NCI-H1436 (cell line): ENCODE results near the gene UHRF1.

Source experiments
- DNase-seq: peaks from one replicate; lab custom pipeline; 2025; lab: John Stamatoyannopoulos, UW

The UHRF1 gene

DNA sequence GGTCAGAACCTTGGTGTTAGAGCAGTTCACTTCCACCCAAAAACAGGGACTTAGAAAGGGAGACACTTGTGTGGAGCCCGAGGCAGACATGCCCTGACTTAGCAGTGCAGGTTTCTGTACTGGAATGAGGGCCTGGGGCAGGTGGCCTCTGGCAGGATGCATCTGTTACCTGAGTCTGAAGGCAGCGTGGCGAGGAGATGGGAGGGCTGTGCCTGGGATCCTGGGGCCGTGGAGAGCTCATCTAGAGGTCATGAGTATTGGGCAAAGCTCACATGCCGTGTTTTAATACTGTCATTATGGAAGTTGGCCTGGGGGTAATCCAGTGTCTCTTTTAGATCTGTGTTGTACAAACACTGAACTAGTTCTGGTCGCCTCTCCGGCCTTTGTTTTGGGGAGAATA is 81.0 kb downstream of the UHRF1 start:
- DNase-seq: no peak

- DNase-seq: no peak
Observed at GRCh38 chr19:4991538-4991937, 82.2 kb downstream of the UHRF1 start.

DNA sequence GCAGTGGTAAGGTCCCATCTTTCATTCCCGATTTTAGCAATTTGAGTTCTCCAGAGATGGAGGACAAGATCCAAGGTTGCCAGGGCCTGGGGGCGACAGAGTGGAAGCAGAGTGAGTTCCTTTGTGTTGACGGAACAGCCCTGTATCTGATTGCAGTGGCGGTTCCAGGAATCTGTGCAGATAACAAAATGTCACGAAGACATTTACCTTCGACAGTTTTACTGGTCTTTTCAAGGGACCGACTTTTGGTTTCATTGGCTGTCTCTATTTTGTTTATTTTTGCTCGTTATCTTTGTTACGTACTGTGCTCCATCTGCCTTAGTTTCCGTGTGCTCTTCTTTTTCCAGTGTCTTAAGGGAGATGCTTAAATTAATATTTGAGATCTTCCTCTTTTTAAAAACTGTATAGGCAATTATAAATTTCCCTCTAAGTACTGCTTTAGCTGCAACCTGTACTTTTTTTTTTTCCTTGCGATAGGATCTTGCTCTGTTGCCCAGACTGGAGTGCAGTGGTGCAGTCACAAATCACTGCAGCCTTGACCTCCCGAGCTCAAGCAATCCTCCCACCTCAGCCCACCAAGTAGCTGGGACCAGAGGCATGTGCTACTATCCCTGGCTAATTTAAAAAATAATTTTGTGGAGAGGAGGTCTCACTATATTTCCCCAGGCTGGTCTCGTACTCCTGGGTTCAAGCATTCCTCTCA is 82.8 kb downstream of the UHRF1 start:
- DNase-seq: no peak

DNA sequence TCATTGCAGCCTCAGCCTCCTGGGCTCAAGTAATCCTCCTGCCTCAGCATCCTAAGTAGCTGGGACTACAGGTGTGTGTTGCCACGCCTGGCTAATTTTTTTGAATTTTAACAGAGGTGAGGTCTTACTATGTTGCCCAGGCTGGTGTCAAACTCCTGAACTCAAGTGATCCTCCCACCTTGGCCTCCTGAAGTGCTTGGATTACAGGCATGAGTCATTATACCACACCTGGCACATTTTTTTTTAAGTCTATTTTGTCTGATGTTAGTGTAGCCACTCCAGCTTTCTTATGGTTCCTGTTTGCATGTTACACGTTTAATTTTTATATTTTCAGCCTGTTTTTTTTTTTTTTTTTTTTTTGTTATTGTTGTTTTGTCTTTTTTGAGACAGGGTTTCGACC is 84.4 kb downstream of the UHRF1 start:
- no peak for DNase-seq

- DNase-seq: no peak
Observed at GRCh38 chr19:4996701-4997100, 87.4 kb downstream of the UHRF1 start.

DNA sequence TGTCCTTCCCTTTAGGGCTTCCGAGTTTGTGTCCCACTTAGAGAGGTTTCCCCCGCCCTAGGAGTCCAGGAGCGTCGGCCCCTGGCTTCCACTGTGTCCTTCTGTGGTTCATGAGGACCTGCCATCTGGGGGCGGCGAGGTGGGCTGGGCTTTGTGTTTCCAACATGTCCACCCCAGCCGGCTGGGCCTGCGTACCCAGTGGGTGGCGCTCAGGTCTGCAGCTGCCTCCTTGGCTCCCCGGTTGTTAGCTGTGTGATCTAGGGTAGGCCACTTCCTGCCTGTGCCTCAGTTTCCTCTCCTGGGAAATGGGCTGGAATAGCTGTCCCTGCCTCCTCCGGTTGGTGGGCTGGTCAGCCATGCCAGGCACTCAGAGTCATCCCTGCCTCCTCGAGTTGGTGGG is 88.0 kb downstream of the UHRF1 start:
- no peak for DNase-seq

GRCh38 chr19:5000120-5000611 is 90.9 kb downstream of the UHRF1 start:
- DNase-seq: no peak

DNA sequence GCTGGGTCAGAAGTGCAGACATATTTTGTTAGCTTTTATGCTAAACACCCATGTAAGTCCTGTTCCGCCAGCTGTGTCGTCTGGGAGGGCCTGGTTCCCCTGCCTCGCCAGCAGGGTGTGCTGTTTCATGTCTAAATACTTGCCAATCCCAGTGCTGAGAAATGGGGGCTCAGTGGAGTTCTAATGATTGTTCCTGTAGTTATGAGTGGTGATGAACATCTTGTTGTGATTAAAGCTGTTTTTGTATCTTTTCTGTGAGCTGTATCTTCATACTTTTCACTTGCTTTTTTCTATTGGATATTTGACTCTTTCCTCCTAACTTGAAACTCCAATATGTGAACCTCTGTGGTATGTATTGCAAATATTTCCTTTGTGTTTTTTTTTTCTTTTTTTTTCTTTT is 92.3 kb downstream of the UHRF1 start:
- DNase-seq: no peak

DNA sequence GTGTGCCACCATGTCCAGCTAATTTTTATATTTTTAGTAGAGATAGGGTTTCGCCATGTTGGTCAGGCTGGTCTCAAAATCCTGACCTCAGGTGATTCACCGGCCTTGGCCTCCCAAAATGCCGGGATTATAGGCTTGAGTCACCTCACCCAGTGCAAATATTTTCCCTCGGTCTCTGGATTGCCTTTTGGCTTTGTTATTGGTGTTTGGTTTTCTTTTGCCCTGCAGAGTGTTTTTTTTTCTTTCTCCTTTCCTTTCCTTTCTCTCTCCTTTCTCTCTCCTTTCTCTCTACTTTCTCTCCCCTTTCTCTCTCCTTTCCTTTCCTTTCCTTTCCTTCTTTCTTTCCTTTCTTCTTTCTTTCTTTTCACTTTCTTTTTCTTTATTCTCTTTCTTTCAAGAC is 92.8 kb downstream of the UHRF1 start:
- DNase-seq: no peak

DNA sequence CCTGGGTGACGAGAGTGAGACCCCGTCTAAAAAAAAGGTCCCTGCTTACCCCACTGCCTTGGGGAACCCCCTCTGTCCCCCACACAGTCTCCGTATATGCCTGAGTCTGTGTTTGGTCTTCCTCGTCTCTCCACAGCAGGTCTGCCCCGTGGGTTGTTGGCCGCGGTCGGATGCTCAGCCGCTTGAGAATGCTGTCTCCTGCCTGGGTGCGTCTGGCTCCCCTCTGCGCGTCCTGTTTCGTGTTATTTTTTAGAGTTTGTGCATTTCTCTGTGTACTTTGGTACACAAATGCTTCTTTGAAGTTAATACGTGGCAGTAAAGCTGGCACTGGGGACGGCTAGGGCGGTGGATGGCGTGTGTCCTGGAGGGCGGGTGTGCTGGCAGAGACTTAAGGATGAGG is 94.5 kb downstream of the UHRF1 start:
- DNase-seq: no peak

GRCh38 chr19:5005096-5005495 is 95.8 kb downstream of the UHRF1 start:
- no peak for DNase-seq

DNA sequence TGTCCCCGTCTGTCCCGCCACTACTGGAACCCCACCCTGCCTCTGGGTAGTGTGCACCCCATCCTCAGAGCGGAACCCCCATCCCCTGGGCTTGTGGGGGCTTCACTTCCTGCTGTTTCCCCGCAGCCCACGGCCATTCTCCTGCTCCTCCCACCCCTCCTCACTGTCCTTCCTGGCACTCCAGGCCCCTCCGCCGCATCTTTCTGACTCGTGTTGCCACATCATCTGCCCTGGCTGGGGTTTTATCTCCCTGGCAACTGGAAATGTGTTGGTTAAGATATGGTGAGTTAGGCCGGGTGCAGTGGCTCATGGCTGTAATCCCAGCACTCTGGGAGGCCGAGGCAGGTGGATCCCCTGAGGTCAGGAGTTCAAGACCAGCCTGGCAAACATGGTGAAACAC is 96.9 kb downstream of the UHRF1 start:
- DNase-seq: no peak

- no peak for DNase-seq
Observed at GRCh38 chr19:5006821-5007220, 97.5 kb downstream of the UHRF1 start.
